ENCODE results near the gene CD59. TPM values are rescaled to one million over a fixed set of nuclear protein-coding genes. Genes with fewer than 3 reads are reported as not detected.

The CD59 gene
- total and polyA plus RNA-seq, 2 of the 4 experiments (the other 2 are of a cell fraction), result 765 to 1,140 TPM

GRCh38 chr11:33660962-33661361 is 75.3 kb downstream of the CD59 start:
- no peak overlapping the region for H4K91ac ChIP-seq (ENCODE audit: insufficient read depth, low read depth, low read length)
- ATAC-seq (ENCODE audit: low read depth), result no peak
- BruUV-seq (replicated peaks), result no TSS peak
- DNase-seq, result no peak
- H3K9ac ChIP-seq (ENCODE audit: low read depth, low read length), result no peak overlapping the region
- no peaks in the 10 kb centered on the region for H3K79me1 ChIP-seq (ENCODE audit: low read depth in 1 of 2, low read length in 2 of 2)
- no peaks in the 10 kb centered on the region for H4K20me1 ChIP-seq (ENCODE audit: insufficient read depth, low read length)
- no CpG with 5 or more reads among the region's 4 CpGs for WGBS, 2 experiments (ENCODE audit: extremely low coverage in 2 of 2, insufficient read length in 1 of 2)
- H3K14ac ChIP-seq (replicated peaks; ENCODE audit: low read depth, low read length), result no peak overlapping the region
- POLR2A ChIA-PET (ENCODE audit: unreplicated experiment), result no interaction called here
- no peak overlapping the region for H3K18ac ChIP-seq (ENCODE audit: low read depth, low read length)
- CTCF ChIA-PET, result no interaction called here
- no peaks in the 10 kb centered on the region for H3K9me3 ChIP-seq (ENCODE audit: control insufficient read depth, insufficient read depth, low read length)
- no peaks in the 10 kb centered on the region for H3K27me3 ChIP-seq (ENCODE audit: control insufficient read depth, insufficient read depth, low read length)
- H2BK15ac ChIP-seq (ENCODE audit: low read depth, low read length), result no peak overlapping the region
- in situ Hi-C loops (cut with MboI; ENCODE audit: low sequenced_read_pairs) (no loop called here), dilution Hi-C loops (cut with HindIII; ENCODE audit: low sequenced_read_pairs, unreplicated experiment) (no loop called here), intact Hi-C loops (cut with micrococcal nuclease) (no loop called here)
- no peak overlapping the region for H2BK120ac ChIP-seq (ENCODE audit: low read depth, low read length)
- H4K5ac ChIP-seq (ENCODE audit: low read depth, low read length), result no peak overlapping the region
- H3K4me2 ChIP-seq (ENCODE audit: low read depth, low read length), result no peak overlapping the region
- 0 out of 2 replicates have a peak, but pooled peaks cover 2% of the 10 kb centered on the region for H3K4me1 ChIP-seq (ENCODE audit: control insufficient read depth, insufficient read depth, low read length)
- no peak overlapping the region for H4K8ac ChIP-seq (ENCODE audit: low read depth in 2 of 2, low read length in 2 of 2)
- H2BK5ac ChIP-seq (ENCODE audit: low read depth, low read length, poor library complexity, severe bottlenecking), result no peak overlapping the region
- H3K4me3 ChIP-seq (ENCODE audit: insufficient read depth, low read depth, low read length), result no peak overlapping the region
- H2AK9ac ChIP-seq (replicated peaks; ENCODE audit: low read depth, low read length, poor library complexity), result no peak overlapping the region
- no peak overlapping the region for H3K23ac ChIP-seq (ENCODE audit: low read depth, low read length)
- H3K27ac ChIP-seq (ENCODE audit: insufficient read depth, low read length), result no peak overlapping the region
- TF ChIP-seq POLR2A (IDR thresholded peaks at IDR 0.05; ENCODE audit: low read depth, low read length) (no peak), MAFK (IDR thresholded peaks at IDR 0.05; ENCODE audit: low read depth, low read length) (no peak), NFE2L2 (IDR thresholded peaks at IDR 0.05; ENCODE audit: low read depth, low read length) (no peak), RFX5 (IDR thresholded peaks at IDR 0.05; ENCODE audit: low read depth, low read length) (no peak), USF2 (IDR thresholded peaks at IDR 0.05; ENCODE audit: low read depth, low read length) (no peak), BHLHE40 (IDR thresholded peaks at IDR 0.05; ENCODE audit: low read depth, low read length) (no peak), RAD21 (IDR thresholded peaks at IDR 0.05; ENCODE audit: low read length) (no peak), MXI1 (IDR thresholded peaks at IDR 0.05; ENCODE audit: borderline replicate concordance, low read depth, low read length) (no peak), CTCF (conservative IDR thresholded peaks at IDR 0.05; ENCODE audit: low read depth, low read length) (no peak), CEBPB (IDR thresholded peaks at IDR 0.05; ENCODE audit: low read depth, low read length) (no peak), RCOR1 (IDR thresholded peaks at IDR 0.05; ENCODE audit: insufficient replicate concordance, low read length) (no peak)
- TF ChIP-seq, protein P1, sequence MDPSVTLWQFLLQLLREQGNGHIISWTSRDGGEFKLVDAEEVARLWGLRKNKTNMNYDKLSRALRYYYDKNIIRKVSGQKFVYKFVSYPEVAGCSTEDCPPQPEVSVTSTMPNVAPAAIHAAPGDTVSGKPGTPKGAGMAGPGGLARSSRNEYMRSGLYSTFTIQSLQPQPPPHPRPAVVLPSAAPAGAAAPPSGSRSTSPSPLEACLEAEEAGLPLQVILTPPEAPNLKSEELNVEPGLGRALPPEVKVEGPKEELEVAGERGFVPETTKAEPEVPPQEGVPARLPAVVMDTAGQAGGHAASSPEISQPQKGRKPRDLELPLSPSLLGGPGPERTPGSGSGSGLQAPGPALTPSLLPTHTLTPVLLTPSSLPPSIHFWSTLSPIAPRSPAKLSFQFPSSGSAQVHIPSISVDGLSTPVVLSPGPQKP (IDR thresholded peaks at IDR 0.05; ENCODE audit: borderline replicate concordance, low read depth, low read length), result no peak
- no peaks in the 10 kb centered on the region for H3K36me3 ChIP-seq (ENCODE audit: control insufficient read depth, insufficient read depth, low read length)
- no peak overlapping the region for H2AK5ac ChIP-seq (ENCODE audit: low read depth, low read length)
- no peak overlapping the region for H2BK20ac ChIP-seq (ENCODE audit: low read depth, low read length)
- 0 out of 2 replicates have a peak, but pooled peaks cover 2% of the 10 kb centered on the region for H3K9me1 ChIP-seq (ENCODE audit: insufficient read depth, low read length)
- no peak overlapping the region for H3K56ac ChIP-seq (ENCODE audit: extremely low read depth, insufficient read depth, low read length)
- H3K4ac ChIP-seq (ENCODE audit: low read depth, low read length), result no peak overlapping the region
- H2AFZ ChIP-seq (replicated peaks; ENCODE audit: low read length, poor library complexity), result no peak overlapping the region
